SK-N-SH (cell line): ENCODE results near the gene CARMIL3. TPM values are rescaled to one million over a fixed set of nuclear protein-coding genes. Genes with fewer than 3 reads are reported as not detected.

Source experiments
- CTCF ChIA-PET: fragments of 300-600, 350-600 bp; formaldehyde crosslinking; extraction: SDS; loops from one replicate; lab custom pipeline; 2021; lab: Yijun Ruan, JAX
- POLR2A ChIA-PET: fragments of 350-600 bp; sonication (Branson Sonifier 250); formaldehyde crosslinking; extraction: SDS; loops from one replicate; lab custom pipeline; 2020; ENCODE audit warnings: antibody characterized with exemption, inconsistent platforms; lab: Yijun Ruan, JAX
- DNase-seq: peaks from one replicate; pipeline ENCODE4 v3.0.0; 2012
- H2AFZ ChIP-seq: fragments of 200-600 bp; sonication (generic); 2 replicates; pipeline ENCODE4 v1.8.1; 2016; ENCODE audit warnings: antibody characterized with exemption, mild to moderate bottlenecking, low read depth
- H3F3A ChIP-seq: fragments of 200-600 bp; sonication (generic); replicated peaks from 2 replicates; pipeline ENCODE3; 2016; ENCODE audit warnings: antibody characterized with exemption, mild to moderate bottlenecking; ENCODE audit not compliant: insufficient read depth
- H3K27ac ChIP-seq, 2 experiments: fragments of 200-500 bp in 1 of 2; fragments of 200-600 bp in 1 of 2; sonication (Bioruptor generic) in 1 of 2; sonication (generic), shearing (Covaris generic) in 1 of 2; 2 replicates each; pipeline versions ENCODE4 v1.5.1 to v1.6.1; 2014 to 2016; ENCODE audit warnings: low read depth in 2 of 2, inconsistent platforms in 1 of 2, low read length in 1 of 2, mild to moderate bottlenecking in 1 of 2, mixed read lengths in 1 of 2
- H3K27me3 ChIP-seq: fragments of 200-600 bp; sonication (generic), shearing (Covaris generic); 2 replicates; pipeline ENCODE4 v1.6.1; 2016; ENCODE audit warnings: mixed run types; ENCODE audit not compliant: insufficient read depth
- H3K36me3 ChIP-seq, 2 experiments: fragments of 200-500 bp in 1 of 2; fragments of 200-600 bp in 1 of 2; sonication (Bioruptor generic) in 1 of 2; sonication (generic) in 1 of 2; replicated peaks in 1 of 2; 2 replicates each; pipeline versions ENCODE3 to v1.5.1; 2014 to 2016; ENCODE audit warnings: low read length in 1 of 2, mild to moderate bottlenecking in 1 of 2; ENCODE audit not compliant: insufficient read depth in 2 of 2, control insufficient read depth in 1 of 2
- H3K4me1 ChIP-seq, 2 experiments: fragments of 200-500 bp in 1 of 2; fragments of 200-600 bp in 1 of 2; sonication (Bioruptor generic) in 1 of 2; sonication (generic), shearing (Covaris generic) in 1 of 2; 2 replicates each; pipeline versions ENCODE4 v1.5.1 to v1.6.1; 2014 to 2016; ENCODE audit warnings: low read depth in 1 of 2, low read length in 1 of 2, mixed run types in 1 of 2; ENCODE audit not compliant: insufficient read depth in 2 of 2, control insufficient read depth in 1 of 2
- H3K4me2 ChIP-seq: fragments of 200-600 bp; sonication (generic), shearing (Covaris generic); 2 replicates; pipeline ENCODE4 v1.6.1; 2017; ENCODE audit warnings: mixed run types
- H3K4me3 ChIP-seq, 2 experiments: fragments of 200-500 bp in 1 of 2; fragments of 200-600 bp in 1 of 2; sonication (Bioruptor generic) in 1 of 2; sonication (generic), shearing (Covaris generic) in 1 of 2; 2 replicates each; pipeline versions ENCODE4 v1.5.1 to v1.8.1; 2014 to 2016; ENCODE audit warnings: low read depth in 2 of 2, inconsistent platforms in 1 of 2, low read length in 1 of 2, mild to moderate bottlenecking in 1 of 2, mixed read lengths in 1 of 2, moderate library complexity in 1 of 2
- H3K79me2 ChIP-seq: fragments of 200-600 bp; sonication (generic); 2 replicates; pipeline ENCODE4 v1.8.1; 2017; ENCODE audit warnings: mild to moderate bottlenecking; ENCODE audit not compliant: insufficient read depth
- H3K9ac ChIP-seq: fragments of 200-600 bp; sonication (generic); 2 replicates; pipeline ENCODE4 v1.6.1; 2017; ENCODE audit warnings: mixed run types
- H3K9me2 ChIP-seq: fragments of 200-600 bp; sonication (generic); 2 replicates; pipeline ENCODE4 v1.6.1; 2017; ENCODE audit warnings: mixed run types
- H3K9me3 ChIP-seq: fragments of 200-600 bp; sonication (generic); 2 replicates; pipeline ENCODE4 v1.6.1; 2017; ENCODE audit warnings: mixed run types, mild to moderate bottlenecking, moderate library complexity
- H4K20me1 ChIP-seq: fragments of 200-600 bp; sonication (generic); 2 replicates; pipeline ENCODE4 v1.6.1; 2017; ENCODE audit warnings: mild to moderate bottlenecking, mixed run types; ENCODE audit not compliant: insufficient read depth
- EP300 ChIP-seq, 2 experiments: IDR thresholded peaks; 2 replicates each; pipeline versions ENCODE4 v1.4.0 to v1.6.1; 2012; ENCODE audit warnings: borderline replicate concordance in 1 of 2, low read depth in 1 of 2, low read length in 1 of 2
- GABPA ChIP-seq: IDR thresholded peaks from 2 replicates; pipeline ENCODE4 v1.4.0; 2012; ENCODE audit warnings: low read depth, mild to moderate bottlenecking
- JUND ChIP-seq: IDR thresholded peaks from 2 replicates; pipeline ENCODE4 v1.4.0; 2012
- POLR2AphosphoS5 ChIP-seq: IDR thresholded peaks from 2 replicates; pipeline ENCODE4 v1.6.1; 2012; ENCODE audit warnings: low read depth, low read length
- REST ChIP-seq: IDR thresholded peaks from 2 replicates; pipeline ENCODE4 v1.6.1; 2012; ENCODE audit warnings: mild to moderate bottlenecking, low read depth, low read length, moderate library complexity
- SIN3A ChIP-seq: IDR thresholded peaks from 2 replicates; pipeline ENCODE4 v1.6.1; 2012; ENCODE audit warnings: low read depth, mild to moderate bottlenecking, low read length, moderate library complexity, borderline replicate concordance
- SMC3 ChIP-seq: IDR thresholded peaks from 2 replicates; pipeline ENCODE4 v1.6.1; 2012; ENCODE audit warnings: low read depth, low read length, improper control_type of control experiment
- TEAD4 ChIP-seq: IDR thresholded peaks from 2 replicates; pipeline ENCODE4 v1.4.0; 2012; ENCODE audit warnings: mild to moderate bottlenecking, borderline replicate concordance; ENCODE audit not compliant: insufficient read depth
- WGBS: methylation state at CpG from one replicate; pipeline ENCODE4 v1.1.6; 2017; ENCODE audit warnings: low lambda C conversion rate; 5-methylcytosine and 5-hydroxymethylcytosine counted together
- polyA plus RNA-seq, 3 experiments: library from polyadenylated mRNA; depleted of rRNA; stranded (reverse); fragments of >200 nt; gene quantifications; 2 replicates each; pipeline ENCODE4 v1.2.3, GENCODE V29; 2012
- TF ChIP-seq, protein P1 (sequence below): IDR thresholded peaks from 2 replicates; pipeline ENCODE4 v1.4.0; 2012; ENCODE audit warnings: low read depth, borderline replicate concordance

Gene CARMIL3
- polyA plus RNA-seq, 1 of the 3 experiments (the other 2 are of a cell fraction): 0.43 TPM

GRCh38 chr14:24064856-24065255 lies 13.0 kb downstream of the CARMIL3 start (continued):
- no peak for TF ChIP-seq SMC3
- TF ChIP-seq JUND: no peak
- TF ChIP-seq GABPA: no peak
- no peak for TF ChIP-seq REST
- TF ChIP-seq, protein P1, sequence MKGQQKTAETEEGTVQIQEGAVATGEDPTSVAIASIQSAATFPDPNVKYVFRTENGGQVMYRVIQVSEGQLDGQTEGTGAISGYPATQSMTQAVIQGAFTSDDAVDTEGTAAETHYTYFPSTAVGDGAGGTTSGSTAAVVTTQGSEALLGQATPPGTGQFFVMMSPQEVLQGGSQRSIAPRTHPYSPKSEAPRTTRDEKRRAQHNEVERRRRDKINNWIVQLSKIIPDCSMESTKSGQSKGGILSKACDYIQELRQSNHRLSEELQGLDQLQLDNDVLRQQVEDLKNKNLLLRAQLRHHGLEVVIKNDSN: no peak

GRCh38 chr14:24065408-24065807 lies 13.6 kb downstream of the CARMIL3 start:
- DNase-seq: no peak
- Histone ChIP-seq H3K36me3 (no peaks in the 10 kb centered on the region), H3K4me1 (no peaks in the 10 kb centered on the region; a peak in 1 of 4 replicates), H4K20me1 (no peaks in the 10 kb centered on the region), H3F3A (no peaks in the 10 kb centered on the region), H3K27me3 (no peaks in the 10 kb centered on the region; the same call in 1 of the 2 replicates), H2AFZ (no peak overlapping the region), H3K4me2 (no peak overlapping the region), H3K9me3 (no peaks in the 10 kb centered on the region), H3K9me2 (no peaks in the 10 kb centered on the region), H3K79me2 (no peaks in the 10 kb centered on the region), H3K9ac (no peak overlapping the region), H3K4me3 (no peak overlapping the region), H3K27ac (no peak overlapping the region)
- POLR2A ChIA-PET: interaction anchor here (0.7 kb wide), 1 partner anchor 17 kb away, joined by 3 read pairs; no protein-coding TSS in a partner anchor
- WGBS: 23% methylated on average over 3 of the region's 8 CpGs
- TF ChIP-seq JUND (no peak), POLR2AphosphoS5 (no peak), SIN3A (no peak), GABPA (no peak)
- CTCF ChIA-PET: interaction anchor here (1.1 to 42.8 kb wide), 3 partner anchors 15 to 243 kb away, joined by 3 to 1159 read pairs (median 9); partner anchors contain the start of genes CIDEB and PCK2

GRCh38 chr14:24066496-24067132 lies 14.8 kb downstream of the CARMIL3 start:
- no peaks in the 10 kb centered on the region for H3K79me2 ChIP-seq
- no peaks in the 10 kb centered on the region for H4K20me1 ChIP-seq
- no peak for DNase-seq
- H3K9me3 ChIP-seq: no peaks in the 10 kb centered on the region
- H3K9me2 ChIP-seq: no peaks in the 10 kb centered on the region
- ChIA-PET POLR2A (interaction anchor here (0.7 kb wide), 2 partner anchors 14 kb away, joined by 3 read pairs; no protein-coding TSS in a partner anchor), CTCF (interaction anchor here (1.3 to 42.8 kb wide), 5 partner anchors 7 to 94 kb away, joined by 3 to 1159 read pairs (median 9); partner anchors contain the start of genes IRF9 and PCK2)
- TF ChIP-seq GABPA (no peak), EP300 (IDR thresholded peaks at IDR 0.05; ENCODE audit: borderline replicate concordance in 1 of 2, low read depth in 1 of 2, low read length in 1 of 2) (no peak), TEAD4 (no peak)
- H3K4me1 ChIP-seq: no peaks in the 10 kb centered on the region; a peak in 1 of 4 replicates
- H3K4me3 ChIP-seq: no peak overlapping the region
- H3K9ac ChIP-seq: no peak overlapping the region
- H2AFZ ChIP-seq: no peak overlapping the region
- no peaks in the 10 kb centered on the region for H3F3A ChIP-seq
- no peaks in the 10 kb centered on the region for H3K36me3 ChIP-seq
- WGBS: 64% methylated on average over 8 of the region's 8 CpGs
- no peak overlapping the region for H3K4me2 ChIP-seq
- no peak overlapping the region for H3K27ac ChIP-seq
- no peaks in the 10 kb centered on the region; the same call in 1 of the 2 replicates for H3K27me3 ChIP-seq
